HG02678 (cell line): ENCODE measurements around the gene FGGY.

ENCODE experiments used
- ATAC-seq: cut with Tn5 transposase; IDR thresholded peaks from one replicate; pipeline ENCODE4 v1.9.1; 2021; ENCODE audit warnings: mild to moderate bottlenecking, moderate library complexity; ENCODE audit not compliant: unreplicated experiment

Gene FGGY

DNA sequence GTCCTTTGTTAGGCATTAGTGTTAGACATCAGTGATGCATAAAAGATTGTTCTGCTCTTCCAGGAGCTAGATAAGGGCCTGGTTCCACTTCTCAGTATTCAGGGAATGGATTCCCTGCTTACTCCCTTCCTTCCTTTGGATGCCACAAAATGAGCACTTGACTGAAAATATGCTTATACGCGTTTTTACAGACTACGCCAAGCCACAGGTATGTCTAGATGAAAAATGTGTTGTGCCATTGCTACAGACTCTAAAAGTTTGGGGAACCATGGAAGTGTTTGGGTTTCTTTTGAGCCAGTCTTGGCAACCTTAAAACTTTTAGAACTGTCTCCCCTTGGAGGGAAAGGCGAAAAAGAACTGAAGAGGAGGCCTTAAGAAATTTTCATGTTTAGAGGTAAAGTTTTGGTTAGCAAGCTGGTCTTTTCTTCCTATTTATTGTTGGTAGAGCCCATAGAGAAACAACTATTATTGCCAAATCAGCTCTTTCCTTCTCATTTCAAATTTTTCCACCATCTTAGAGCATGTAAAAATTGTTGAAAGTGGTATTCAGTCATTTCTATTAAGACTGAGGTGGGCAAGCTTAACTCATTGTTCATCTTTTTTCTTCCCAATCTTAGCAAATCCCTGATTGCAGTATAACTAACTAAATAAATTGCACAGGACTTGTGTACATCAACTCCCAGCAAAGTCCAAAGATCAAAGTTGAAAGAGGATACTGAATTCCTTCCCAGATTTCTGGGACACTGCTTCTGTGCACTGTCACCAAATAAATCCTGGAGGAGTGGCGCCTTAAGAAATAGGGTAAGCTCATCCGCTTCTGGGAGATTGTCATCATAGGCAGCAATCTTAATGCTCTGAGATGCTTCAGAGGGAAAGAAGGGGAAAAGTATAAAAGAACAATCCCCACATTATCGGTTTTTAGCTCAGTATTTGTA, 18.9 kb downstream of the FGGY start:
- no peak for ATAC-seq

DNA sequence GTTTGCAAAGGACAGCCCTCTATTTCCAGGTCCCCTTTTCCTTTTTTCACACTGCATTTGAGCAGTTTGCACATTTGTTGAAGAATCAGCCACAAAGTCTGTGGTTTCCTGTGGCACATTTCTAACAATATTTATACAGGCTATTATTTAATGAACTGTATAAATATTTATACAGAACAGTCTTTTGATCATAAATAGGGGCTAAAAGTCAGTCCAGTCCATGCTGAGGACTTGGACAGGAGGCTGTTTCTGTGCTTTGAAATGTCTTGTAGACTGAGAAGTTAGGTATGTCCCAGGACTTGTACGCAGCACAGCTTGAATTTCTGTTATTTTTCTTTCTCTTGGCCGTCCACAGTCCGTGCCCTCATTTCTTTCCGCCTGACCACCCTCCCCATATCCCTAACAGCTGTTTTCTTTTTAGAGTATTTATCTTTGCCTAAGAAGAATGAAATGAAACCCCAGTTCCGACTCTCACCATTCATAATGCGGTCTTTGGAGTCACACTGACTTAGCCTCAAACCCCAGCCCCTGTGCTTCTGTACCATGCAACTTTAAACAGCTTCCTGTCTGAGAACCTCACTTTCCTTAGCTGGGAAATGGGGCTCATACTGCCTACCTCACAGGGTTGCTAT, 19.7 kb downstream of the FGGY start:
- ATAC-seq, result no peak

DNA sequence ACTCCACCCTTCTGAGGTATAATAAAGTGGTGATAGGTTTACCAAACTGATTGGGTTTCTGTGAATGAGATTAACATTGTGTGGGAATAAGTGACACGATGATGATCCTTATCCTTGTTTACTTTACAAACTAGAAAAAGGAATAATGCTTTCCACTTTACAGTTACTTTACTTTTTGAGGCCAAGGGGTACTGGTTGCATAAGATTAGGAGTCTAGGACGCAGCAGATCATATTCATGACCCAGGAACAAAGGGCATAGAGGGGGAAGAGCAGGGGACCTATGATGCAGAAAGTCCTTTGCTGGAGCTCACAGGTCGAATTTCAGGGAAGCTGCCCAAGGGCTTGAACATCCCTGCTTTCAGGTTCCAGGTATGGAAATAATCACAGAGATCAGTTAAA, 20.4 kb downstream of the FGGY start:
- ATAC-seq, result no peak

DNA sequence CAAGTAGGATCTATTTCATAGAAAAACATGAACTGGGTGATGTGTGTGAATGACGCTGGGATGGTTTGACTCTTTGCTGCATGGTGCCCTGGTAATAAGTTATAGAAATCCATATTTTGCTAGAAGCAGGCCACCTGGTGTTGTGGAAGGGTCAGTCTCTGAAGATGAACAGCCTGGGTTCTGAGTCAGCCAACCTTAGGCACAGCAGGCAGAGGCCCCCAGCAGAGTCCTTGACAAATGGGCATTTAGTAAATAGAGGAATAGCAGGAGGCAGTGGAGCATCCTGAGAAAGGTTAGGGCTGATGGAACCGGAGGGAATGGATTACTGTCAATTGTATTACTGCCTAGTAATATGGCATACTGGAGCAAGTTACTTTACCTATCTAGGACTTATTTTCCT, 20.9 kb downstream of the FGGY start:
- no peak for ATAC-seq

DNA sequence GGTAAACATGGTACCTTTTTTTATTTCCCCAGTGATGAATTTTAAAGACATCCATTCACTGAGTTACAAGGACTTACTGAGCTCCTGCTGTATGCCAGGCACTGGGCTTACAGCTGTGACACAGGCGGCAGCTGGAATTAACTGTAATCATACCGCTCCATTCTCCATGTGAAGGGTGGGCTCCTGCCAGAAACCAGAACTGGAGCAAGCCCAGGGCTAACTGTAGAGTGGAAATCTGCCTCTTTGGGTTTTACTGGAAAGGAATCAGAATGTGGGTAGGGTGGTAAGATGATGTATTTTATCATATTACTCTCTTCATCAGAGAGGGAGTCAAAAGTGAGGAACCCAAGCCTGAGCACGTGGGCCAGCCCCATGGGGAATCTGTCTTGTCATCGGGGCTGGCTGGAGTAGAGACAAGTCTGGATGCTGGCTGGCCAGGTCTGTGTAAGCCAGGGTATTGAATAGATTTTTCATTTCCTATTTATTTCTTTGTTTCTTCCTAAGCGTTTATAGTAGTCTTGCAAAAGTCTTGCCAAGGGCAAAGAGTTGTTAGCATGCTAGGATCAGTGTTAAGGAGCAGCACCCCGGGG, 21.5 kb downstream of the FGGY start:
- no peak for ATAC-seq

DNA sequence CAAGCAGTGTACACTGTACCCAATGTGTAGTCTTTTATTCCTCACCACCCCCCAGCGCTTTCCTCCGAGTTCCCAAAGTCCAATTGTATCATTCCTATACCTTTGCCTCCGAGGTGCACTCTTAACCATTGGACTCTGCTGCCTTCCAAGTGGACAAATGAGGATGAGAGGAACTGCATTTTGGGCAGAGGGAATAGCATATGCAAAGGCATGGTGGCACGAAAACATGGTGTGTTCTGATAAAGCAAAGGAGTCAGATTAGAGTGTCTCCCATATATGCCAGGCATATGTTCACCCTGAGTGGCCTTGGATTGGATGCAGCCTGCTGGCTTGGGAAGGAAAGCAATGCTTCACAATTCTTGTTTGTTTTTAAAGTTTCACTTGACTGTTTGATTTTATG, 25.5 kb downstream of the FGGY start:
- no peak for ATAC-seq

DNA sequence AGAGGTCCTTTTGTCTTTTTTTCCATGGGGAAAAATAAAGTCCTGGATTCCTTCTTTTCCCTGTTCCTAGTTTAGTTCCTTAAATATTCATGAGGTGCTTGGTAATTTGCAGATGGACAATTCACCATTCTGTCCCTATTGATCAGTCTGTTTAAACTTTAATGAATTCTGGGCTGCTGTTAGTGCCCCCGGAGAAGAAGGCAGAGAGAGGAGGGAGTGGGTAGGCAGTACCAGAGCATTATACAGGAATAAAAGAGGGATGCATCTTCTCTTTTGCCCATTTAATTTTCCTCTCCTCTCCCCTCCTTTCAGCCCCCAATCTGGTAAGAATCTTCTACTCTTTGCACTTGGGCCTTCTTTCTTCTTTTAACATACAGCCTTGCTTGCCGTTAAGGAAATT, 25.9 kb downstream of the FGGY start:
- ATAC-seq, result no peak

DNA sequence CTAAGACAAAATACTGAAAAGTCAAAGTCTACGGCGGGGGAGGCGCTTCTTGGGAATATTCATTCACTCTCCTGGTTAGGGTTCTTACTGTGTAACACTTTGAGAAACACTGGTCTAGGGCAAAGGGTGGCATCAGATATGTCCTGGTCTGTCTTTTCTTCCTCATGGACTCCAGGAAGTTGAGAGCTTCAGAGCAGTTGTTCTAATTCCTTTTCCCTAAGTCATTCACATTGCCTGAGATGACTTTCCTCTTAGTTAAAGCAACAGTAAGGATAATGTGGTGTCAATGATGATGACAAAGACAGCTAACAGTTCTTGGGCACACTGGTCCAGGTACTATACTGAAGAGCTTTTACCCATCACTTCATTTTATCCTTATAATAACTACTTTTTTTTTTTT, 27.0 kb downstream of the FGGY start:
- ATAC-seq, result no peak

DNA sequence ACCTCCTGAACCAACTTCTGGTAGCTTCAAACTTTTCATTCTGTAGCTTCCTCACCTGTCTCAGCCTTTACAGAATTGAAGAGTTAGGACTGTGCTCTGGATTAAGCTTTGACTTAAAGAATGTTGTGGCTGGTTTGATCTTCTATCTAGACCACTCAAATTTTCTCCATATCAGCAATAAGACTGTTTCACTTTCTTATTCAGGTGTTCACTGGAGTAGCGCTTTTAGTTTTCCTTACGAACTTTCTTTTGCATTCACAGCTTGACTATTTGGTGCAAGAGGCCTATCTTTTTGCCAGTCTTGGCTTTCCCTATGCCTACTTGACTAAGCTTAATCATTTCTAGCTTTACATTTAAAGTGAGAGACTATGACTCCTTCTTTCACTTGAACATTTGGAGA, 31.5 kb downstream of the FGGY start:
- ATAC-seq, result no peak

DNA sequence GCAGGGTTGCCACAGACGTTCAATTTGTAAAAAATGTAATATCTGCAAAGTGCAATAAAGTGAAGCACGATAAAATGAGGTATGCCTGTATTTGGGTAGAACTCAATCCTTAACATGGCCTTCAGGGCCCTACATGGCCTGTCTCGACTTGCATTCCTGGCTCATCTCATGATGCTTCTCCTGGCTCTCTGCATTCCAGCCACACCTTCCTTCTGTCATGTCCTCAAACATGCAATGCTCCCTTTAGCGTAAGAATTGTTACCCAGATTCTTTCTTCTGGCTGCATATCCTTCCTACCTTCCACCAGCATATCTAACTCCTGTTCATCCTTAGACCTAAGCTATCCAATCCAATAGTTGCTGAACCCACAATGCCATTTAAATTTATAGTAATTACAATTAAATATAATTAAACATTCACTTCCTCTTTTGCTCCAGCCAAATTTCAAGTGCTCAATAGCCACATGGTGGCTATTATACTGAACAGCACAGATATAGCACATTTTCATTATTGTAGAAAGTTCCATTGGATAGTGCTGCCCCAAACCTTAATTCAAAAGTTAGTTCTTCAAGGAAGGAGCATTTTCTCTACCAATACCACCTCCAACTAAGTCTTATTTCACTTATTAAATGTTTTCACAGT, 32.6 kb downstream of the FGGY start:
- no peak for ATAC-seq

DNA sequence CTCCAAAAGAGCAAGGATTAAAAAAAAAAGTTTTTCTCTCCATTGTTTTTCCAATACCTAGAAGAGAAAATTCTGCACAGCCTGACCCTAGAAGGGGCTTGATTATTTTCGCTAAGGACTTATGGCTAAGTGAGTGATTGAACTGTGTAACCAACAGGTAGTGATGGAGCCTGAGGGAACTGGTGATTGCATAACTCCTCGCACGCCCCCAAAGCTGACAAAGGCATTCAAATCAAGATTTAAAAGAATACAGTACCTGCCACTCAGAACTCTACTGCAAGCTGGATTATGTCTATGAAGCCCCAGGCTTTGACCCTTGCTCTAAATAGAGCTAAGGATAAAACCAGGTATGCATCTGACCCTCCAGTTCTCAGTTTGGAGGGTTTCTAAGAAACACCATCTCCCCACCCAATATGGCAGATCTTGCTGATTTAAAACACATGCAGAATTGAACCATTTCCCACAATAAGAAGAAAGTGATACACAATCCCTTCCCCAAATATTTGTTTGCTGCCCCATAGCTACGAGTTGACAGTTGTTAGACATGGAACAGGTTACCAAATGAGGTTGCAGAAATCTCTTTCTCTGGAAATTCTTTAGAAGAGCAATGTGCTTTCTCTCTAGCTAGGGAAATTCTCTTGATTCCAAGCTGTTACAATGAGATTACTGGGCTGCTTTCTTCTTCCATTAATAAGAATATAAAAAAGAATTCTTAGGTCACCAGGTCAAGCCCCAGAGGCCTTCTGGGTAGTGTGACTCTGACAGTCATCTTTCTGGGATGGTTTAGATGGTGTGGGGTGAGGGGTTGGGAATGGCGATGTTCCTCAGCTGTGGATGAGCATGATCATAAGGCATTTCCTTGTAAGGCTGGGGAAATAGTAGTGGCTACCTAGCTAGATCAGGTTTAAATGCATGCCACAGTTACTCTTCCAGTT, 35.1 kb downstream of the FGGY start:
- ATAC-seq, result no peak

DNA sequence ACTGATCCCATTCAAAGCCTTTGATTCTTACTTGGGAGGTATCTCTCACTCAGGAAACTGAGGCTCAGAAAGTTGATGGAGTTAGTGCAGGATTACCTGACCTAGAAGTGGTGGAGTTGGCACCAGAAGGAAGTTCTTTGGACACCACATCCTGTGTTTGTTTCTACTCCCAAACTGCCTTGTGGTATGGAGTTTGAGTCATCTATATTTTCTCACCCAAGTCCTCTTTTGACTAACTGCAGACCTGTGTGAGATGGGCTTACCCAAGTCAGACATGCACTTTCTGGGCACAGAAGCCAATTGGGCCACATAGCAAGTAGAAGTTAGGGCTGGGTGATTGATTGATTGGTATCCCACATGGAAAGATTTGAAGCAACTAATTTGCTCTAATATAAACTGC, 36.1 kb downstream of the FGGY start:
- peak; percentile 53 for ATAC-seq

DNA sequence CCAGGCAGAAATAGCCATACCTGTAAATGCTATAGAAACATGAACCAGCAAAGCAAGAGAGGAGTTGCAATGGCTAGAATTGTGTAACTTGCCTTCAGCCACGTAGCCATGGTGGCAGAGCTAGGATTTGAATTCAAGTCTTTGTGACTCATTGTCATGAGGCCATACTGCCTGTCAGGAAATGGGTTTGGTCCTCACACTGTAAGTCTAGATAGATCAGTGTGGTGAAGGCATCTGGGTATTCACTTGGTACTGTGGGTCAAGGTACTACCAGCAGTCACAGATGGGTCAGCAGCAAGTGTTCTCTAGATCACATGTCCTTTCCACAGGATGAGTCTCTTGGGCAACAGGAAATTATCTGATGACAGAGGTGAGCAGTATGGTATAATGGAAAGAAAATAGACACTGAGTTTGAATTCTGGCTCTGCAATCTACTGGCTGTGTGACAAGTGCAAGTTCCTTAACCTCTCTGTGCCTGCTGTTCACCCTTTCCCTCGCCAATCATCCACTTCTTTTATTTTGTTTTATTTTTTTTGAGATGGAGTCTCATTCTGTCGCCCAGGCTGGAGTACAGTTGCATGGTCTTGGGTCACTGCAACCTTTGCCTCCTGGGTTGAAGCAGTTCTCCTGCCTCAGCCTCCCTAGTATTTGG, 36.9 kb downstream of the FGGY start:
- no peak for ATAC-seq

DNA sequence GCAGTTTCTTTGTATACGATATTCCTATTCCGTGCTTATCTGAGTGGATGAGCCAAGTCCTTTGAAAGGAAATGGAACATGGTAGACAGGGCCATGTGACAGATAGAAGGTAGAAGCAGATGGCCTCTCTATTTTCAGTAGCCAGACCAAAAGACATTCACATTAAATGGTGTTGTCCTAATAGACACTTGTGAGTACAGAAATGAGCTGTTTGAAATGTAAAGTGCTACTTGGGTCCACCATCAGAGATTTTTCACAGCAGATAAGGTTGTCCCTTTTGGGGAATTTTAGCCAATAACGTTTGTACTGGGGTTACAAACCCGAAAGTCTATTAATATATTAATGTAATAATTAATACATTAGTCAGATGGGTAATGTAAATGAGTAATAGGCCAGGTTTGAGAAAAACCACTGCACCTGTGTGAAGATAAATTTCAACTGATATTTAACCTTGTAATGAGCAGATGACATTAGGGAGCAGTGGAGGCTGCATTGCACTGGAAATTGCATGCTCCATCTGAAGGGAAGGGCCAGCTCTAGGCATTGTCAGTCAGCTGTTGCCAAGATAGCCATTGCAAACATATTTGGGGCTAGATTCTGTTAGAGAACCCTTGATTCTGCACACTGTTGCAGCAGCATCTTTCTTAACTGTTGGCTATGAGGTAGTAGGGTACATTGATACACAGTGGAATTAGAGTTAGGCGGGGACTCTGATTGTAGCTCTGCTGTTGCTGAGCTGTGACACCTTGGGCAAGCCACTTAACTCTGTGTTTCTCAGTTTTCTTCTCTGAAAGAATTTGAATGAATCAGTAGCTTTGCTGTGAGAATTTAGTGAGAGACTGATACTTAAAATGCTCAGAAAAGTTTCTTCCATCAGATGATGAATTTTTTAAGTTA, 43.8 kb downstream of the FGGY start:
- peak; percentile 64 for ATAC-seq

DNA sequence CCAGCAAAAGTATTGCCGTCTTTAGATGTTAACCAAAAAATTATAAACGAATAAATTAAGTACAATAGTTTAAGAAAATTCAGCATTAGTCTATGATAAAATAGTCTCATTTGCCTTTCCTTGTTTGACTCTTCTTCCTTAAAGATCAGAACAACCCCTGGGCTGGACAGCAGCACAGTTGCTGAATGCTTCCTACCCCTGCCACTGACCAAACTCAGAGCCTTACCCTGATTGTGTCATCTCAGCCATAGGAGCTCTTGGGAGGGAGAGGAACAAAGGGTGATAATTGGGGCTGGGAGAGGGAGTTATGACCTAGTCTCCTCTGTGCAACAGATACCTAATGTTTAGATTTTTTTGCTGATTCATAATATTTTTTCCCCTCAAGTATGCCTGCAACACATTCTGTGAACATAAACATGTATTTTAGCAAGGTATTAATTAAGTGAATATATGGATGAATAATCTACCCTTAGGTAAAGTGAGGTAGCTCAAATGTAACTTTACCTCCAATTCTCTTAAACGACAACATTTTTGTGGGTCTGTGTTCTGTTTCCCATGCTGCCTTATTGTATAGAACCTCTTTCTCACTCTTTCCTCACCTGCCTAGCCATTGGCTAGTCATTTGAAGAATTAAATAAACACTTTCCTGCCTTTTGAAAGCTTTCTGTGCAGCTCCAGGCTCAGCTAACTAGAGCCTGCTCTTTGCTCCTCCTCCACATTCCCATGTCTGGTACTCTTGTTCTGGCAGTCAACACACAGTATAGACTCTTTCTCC, 46.1 kb downstream of the FGGY start:
- ATAC-seq, result no peak

DNA sequence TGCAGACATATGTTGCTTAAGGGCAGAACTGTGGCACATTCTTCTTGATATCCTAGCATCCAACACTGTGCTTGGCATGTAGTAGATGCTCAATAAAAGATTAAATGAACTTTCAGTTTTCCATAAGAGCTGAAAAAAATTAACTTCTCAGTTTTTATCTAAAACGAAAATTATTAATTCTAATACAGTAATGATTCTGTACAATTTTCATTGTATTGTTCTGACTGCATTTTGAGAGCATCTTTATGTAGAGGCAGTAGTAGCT, 46.6 kb downstream of the FGGY start:
- no peak for ATAC-seq

DNA sequence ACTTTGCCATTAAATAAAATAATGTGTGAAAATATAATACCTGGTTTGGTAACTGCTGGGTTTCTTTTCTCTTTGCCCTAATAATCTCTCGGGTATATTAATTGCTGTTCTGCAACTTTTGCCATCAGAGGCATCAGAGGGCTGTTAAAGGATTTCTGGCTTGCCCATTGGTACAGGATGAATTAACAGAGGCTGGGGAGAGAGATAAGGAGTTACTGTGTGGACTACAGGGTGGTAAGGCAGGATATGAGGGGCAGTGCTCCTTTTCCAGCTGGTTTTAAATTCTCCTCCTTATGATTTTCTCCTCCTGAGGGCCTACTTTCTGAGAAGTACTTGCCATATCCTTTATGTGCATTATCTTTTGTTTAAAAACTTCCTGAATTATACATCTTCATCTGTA, 48.3 kb downstream of the FGGY start:
- no peak for ATAC-seq

DNA sequence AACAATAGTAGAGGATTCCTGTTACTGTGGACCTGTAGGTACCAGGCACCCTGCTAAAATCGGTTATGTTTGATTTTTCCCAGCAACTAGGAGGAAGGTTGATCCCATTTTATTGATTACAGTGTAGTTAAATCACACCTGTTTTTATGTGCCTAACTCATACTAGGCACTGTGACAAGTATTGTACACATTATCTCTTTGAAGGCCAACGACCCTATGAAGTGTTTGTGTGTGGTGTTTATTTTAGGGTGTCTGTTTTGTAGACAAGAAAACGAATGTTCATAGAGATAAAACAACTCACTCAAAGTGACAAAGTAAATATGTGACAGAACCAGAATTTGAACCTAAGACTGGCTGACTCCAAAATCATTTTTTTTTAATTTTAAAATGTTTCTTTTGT, 49.5 kb downstream of the FGGY start:
- ATAC-seq, result no peak

DNA sequence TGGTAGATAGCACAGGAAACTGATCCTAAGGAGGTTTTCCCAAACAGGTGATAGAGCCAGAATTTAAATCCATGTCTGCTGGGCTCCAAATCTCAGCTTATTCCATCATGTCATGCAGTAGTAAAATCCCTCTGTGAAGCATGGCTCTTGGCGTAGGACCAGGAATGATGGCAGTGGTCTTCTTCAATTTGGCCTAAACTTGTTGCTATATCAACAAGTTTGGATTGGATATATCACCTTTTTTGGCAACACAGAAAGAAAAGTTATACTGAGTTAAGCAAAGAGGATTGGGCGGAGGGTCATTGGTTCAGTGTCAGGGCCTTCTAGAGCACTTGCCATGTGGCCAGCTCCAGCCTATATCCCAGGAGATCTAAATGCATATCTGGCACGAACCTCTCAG, 52.2 kb downstream of the FGGY start:
- ATAC-seq, result no peak
